ENCODE results near the gene RGS3. TPM values are rescaled to one million over a fixed set of nuclear protein-coding genes. Genes with fewer than 3 reads are reported as not detected.

The RGS3 gene
- total RNA-seq, 1 donor from 2014 or later = 415 TPM

DNA sequence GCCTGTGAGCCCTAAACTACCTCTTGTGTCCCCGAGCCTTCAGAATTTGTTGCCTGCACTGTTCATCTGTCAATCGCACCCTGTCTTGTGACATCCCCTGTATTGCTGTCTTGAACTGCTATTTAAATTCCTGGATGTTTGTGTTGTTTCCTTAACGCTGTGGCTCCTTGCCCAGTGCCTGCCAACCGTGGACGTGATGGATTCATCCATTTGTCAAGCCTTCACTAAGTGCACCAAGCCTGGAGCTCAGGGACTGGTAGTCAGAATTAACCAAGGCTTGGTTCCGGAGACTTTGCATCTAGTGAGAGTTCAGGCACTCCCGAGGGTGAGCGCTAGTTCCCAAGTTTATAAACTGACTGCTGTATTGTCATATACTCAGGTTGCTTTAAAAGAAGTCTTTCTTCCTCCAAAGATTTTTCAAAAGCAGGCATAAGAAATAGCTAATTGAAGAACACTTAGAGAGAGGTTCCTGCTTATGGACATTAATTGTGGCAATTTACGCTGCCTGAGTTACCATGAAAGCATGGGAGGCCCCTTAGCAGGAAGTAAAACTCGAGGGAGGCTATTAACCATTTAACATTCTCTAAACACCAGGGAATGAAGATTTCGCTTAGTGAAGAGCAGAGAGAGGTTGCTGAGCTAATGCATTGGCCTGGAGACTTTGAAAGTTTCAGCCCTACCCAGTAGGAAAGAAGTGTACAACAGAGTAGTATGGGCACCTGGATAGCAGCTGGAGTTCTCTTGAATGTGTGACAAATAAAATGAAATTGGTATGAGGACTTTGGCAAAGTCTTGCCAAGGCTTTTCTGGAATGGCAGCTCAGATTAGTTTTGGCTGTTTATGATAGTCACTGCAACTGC is 29.0 kb downstream of the RGS3 start:
- peak; percentile 77 for DNase-seq

DNA sequence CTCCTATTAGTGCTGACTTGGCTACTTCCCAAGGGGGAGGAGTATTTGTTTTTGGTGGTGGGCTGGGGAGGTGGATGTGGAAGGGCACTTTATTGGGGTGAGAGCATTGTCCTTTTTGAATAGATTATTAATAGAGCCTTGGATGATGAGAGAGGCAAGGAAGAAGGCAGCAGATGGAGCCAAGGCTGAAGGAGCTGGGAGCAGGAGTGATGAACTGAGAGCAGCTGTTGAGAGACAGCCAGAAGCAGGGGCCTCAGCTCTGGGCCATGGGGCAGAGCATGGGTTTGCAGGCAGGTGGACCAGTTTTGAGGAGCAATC is 29.6 kb downstream of the RGS3 start:
- no peak for DNase-seq

DNA sequence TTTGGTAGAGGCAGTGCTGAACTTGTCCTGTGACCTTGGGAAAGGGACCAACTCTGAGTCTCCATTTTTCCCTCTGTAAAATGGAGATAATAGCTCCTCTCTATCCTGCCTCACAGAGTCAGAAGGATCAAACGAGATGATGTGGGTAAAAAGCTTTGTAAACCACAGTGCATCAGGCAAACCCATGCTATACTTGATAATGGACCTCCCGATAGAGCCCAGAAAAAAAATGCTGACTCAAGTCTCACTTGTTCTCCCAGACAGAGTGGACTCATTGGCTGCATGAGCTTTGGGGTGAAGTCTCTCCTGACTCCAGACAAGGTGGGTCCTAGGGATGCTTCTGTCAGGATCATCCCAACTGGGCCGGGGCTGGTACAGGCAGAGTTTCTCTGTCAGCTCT is 32.0 kb downstream of the RGS3 start:
- no peak for DNase-seq

DNA sequence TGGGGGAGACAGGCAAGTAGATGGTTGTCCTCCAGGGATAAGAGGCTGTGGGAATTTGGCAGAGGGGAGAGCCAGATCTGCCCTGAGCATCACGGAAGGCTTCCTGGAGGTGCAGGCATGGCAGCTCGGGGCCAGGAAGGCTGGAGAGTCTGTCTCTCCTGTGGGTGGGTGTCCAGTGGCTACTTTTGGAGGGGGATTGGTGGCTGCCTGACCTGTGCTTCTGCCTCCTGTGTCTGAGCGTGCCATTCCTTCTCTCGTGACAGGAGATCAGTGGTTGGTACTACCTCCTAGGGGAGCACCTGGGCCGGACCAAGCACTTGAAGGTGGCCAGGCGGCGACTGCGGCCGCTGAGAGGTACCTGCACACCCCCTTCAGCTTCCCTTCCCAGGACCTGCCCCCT is 33.5 kb downstream of the RGS3 start:
- no peak for DNase-seq

DNA sequence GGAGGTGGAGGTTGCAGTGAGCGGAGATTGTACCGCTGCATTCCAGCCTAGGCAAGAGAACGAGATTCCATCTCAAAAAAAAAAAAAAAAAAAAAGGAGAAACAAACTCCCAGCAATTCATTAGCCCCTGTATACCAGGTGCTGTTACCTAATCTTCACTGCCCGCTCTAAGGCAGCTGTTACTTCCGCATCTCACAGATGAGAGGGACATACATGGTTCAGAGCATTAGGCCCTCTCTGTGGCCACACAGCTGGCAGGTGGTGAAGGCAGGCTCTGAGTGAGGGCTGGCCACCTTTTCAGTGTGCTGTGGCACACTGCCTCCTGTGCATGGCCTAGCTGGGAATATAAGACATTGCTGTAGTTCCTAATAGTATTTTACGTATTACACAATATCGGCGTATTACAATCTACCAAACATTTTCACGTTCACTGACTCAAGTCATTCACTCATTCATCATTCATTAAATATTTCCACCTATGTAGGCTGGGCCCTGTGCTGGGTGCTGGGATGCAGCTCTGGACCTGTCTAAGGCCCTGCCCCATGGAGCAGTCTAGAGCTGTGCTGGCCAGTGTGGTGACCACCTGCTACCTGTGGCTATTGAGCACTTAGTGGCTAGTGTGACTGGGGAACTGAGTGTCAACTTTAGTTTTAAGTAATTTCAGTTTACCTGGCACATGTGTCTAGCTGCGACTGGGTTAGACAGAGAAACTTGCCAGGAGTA is 35.8 kb downstream of the RGS3 start:
- no peak for DNase-seq

DNA sequence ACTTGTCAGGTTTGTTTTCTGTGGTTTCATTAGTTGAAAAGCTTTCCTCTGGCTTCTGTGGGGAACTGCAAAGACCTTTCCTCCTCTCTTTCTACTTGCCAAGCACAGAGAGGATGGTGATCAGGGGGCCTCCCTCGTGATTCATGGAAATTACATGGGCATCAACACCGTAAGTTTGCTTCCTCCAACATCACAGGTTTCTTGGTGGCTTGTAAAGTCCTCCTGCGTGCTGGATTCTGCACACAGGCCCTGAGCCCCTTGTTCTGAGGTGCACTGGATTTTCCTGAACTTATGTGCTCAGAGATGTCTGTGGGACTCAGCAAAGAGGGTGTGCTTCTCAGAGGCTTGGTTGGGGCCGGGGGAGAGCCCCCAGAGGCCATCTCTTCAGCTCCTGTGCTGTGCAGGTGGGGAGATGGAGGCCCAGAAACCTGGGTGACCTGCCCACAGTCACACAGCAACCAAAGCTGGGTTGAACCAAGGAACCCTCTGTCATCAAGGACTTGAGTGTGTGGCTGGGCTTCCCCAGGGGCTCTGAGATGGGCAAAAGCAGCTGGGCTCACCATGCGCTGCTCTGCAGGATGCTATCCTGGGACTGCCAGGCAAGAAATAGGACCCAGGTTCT is 36.5 kb downstream of the RGS3 start:
- DNase-seq = no peak

DNA sequence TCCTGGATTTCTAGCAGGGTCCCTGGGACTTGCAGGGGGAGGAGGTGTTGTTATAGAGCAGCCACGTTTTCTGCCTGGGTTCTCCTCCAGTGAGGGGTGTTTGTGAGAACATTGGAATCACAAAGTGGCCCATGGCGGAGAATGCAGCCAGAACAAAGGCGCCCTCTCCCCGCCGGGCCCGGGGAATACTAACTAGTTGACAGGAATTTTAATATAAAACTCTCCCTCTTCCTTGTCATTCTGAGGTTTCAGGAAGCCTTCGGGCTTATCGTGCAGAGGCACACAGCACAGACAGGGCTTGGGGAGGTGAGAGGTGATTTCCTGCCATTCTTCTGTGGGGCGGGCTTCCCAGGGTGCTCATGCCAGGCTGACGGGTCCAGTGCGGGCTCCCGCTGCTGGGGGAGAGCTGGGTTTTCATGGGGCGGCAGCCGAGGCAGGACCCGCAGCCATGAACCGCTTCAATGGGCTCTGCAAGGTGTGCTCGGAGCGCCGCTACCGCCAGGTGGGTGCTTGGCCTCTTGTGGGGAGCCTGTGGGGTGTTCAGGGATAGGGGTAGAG is 37.7 kb downstream of the RGS3 start:
- DNase-seq = peak; percentile 98

DNA sequence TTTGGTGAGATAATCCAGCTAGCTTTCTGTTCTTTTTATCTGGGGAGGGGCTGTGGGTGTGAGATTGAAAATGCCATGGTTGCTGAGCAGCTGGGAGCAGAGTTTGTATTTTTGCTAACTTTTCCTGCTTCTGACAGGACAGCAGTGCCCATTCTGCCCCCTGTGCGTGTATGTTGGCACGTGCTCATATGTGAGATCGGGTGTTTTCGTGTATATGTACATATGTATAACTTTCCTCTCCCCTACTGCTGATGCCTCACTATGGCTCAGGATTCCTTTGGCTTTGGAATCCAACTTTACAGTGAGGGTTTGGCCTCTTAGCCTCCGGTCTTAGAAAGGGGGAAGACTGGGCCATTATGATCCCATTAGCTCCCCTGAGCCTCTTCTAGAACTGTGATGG is 38.3 kb downstream of the RGS3 start:
- DNase-seq = peak; percentile 46

DNA sequence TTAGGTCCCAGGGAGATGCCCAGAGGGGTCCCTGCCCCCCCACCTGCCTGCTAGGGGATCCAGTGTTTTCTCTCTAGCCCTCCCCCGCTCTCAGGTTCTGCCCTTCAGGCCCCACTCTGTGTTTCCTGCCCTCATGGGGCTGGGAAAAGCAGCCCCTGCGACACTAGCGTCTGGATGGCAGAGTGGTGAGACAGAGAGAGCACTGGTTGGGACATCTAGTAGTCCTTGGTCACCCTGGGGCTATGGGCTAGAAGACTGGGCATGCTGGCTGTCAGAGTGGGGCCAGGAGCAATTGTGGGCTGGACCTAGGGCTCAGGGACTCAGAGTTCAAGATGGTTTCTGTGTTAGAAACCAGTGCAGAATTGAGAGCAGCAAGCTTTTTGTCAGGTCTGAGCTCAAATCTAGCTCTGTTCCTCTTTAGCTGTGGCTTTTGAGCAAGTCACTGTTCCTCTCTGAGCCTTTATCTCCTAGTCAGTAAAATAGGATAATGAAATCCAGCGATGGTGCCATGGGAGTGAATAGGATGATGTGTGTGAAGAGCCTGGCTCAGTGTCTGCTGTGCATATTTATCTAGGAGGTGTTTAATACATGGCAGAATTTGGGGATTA is 39.0 kb downstream of the RGS3 start:
- peak; percentile 56 for DNase-seq

DNA sequence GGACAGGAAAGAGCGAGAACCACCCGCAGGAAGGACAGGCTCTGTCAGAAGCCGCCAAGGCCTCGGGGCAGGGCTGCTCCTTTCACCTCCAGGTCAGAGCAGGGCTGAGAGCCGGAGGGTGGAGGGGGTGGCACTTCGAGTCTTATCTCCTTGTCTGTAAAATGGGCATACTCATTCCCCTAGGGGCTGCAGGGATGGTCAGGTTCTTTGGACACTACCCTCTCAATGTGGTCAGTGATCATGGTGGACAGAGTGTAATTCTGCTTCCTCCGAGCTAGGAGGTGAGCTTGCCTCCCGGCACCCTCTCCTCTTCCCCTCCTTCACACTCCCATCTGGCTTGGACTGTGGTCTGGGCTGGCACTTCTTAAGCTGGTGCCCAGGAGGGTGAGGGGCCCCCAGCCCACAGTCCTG is 39.6 kb downstream of the RGS3 start:
- DNase-seq = peak; percentile 55

DNA sequence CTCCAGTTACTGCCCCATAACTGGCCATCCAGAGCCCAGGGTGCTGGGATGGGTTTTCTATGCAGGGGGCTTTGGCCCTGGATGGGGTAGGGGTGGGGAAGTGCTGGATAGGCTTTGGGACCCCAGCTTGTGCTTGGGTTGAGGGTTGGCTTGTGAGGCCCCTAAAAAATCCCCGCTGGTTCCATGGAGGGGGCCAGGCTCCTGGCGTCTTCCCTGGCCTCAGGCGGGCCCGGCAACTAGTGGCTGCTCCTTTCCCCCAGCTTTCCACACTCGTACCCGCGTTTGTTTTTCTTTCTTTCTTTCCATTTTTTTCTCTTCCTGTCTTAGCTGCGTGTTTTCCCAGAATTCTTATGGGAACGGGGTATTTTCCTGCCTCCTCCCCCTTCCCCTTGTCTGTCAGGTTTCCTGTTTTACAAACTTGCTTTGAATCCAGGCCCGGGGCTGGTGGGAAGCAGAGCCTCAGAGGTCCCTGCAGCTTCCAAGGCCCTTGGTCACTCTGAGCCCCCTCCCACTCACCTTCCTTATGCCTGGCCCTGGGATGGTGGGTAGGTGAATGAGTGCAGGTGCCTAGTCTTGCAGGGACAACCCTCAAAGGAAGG is 40.2 kb downstream of the RGS3 start:
- DNase-seq = peak; percentile 87

DNA sequence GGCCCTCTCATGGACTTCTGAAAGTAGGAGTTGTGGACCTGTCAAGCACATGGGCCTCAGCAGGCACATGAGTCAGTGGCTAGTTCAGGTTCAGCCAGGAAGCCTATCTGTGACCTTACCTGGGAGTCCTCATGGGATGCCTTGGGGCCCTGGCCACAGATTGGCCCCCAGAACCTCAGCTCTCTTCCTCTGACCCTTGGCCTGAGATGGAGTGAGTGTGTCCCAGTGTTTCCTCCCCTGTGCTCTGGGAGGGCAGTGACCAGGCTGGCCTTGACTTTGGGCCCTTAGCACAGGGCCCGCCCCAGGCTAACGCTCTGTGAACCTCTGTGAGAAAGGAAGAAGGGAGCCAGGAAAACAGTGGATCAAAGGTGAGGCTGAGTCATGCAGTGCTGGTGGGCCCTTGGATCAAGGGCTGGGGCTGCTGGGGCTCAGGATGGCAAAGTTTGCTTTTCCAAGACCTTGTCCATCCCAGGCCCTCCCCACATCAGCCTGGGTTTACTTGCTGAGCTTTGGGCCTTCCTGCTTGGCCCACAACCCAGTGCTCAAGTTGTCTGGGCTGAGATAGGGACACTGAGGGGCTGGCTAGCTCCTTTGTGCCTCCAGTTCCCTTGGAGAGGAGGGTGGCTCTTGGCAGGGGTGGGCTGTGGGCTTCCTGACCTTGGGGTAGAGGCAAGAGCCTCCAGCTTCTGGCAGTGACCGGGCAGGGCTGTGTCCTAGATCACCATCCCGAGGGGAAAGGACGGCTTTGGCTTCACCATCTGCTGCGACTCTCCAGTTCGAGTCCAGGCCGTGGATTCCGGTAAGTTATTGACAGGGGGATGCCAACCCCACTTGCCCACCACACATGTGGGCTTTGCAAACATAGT is 41.4 kb downstream of the RGS3 start:
- peak; percentile 67 for DNase-seq

DNA sequence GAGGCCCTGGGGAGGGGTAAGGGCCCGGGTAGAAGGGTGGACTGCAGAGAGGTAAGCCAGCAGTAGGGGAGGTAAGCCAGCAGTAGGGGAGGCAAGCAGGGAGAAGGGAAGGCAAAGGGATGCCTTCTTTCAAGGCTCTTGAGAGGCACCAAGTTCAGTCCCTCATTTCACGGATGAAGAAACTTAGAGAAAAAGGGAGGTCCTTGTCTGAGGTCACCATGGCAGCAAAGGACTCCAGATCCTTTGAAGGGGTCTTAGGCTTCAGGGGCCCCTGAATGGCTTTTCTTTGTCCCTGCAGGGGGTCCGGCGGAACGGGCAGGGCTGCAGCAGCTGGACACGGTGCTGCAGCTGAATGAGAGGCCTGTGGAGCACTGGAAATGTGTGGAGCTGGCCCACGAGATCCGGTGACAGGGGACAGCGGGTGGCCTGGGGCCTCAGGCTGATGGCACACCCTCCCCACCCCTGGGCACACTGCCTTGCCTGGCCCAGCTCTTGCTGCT is 42.6 kb downstream of the RGS3 start:
- DNase-seq = no peak

DNA sequence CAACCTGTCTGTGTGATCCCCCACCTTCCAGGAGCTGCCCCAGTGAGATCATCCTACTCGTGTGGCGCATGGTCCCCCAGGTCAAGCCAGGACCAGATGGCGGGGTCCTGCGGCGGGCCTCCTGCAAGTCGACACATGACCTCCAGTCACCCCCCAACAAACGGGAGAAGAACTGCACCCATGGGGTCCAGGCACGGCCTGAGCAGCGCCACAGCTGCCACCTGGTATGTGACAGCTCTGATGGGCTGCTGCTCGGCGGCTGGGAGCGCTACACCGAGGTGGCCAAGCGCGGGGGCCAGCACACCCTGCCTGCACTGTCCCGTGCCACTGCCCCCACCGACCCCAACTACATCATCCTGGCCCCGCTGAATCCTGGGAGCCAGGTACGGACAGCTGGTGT is 43.7 kb downstream of the RGS3 start:
- DNase-seq = no peak

DNA sequence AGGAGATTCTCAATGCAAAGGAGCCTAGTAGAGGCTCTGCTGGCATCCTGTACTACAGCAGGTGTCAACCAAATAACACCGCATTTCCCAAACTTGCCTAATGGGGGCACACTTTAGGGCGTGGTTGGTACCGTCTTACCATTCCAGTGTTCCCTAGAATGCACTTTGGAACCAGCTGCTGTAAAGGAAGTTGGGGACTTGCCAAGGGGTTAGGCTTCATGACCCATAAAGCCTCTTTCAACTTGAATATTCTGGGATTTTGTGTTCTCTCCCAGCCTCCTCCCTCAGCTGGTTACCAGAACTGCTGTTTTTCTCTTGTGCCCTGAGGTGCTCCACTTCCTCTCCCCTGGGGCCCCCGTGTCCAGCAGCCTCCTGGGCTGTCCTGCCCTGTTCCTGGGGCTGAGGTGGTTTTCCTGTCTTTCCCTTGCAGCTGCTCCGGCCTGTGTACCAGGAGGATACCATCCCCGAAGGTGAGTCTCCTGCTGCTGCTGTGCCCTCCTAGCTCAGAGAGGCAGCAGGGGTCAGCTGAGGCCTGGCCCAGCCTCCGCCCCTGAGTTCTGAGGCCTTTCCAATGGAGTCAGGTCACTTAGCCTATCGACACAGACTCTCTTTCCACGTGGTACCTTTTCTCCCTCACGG is 44.7 kb downstream of the RGS3 start:
- peak; percentile 53 for DNase-seq

DNA sequence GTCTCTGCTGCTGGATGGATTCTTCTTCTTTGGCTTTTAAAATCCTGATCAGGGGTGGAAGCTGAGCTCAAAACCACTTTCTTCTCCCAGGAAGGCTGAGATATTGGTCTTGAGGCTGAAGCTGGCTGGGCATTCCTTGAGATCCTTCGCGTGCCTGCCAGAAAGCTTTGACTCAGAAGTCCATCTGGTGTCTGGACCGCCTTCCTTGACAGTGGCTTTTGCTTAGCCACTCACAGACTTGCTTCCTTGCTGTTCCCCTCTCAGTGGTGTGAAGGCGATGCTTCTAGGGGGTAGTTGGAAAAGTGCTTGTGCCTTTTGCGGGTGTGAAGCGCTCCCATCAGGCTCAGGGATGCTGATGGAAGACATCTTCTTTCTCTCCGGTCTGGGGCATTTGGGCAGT is 45.9 kb downstream of the RGS3 start:
- DNase-seq = no peak

DNA sequence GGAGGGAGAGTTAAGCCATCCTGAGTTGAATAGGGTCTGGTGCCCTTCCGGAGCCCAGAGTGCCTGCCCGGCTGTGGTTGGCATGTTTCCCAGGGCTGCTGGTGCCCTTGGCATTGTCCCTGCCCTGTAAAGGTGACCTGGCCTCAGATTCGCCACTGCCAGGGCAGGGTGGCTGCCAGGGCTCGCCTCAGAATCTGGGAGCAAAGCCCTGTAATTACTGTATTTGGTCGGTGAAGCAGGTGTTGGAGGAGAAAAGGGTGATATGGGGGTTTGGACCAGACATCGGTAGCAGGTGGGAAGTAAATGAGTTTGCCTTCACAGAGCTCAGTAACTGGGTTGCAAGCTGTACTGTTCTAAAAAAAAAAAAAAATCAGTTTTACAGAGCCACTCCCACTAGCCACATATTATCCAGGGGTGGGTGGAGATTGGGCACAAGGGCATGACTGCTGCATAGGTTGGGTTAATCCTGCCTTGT is 47.6 kb downstream of the RGS3 start:
- DNase-seq = peak; percentile 40

DNA sequence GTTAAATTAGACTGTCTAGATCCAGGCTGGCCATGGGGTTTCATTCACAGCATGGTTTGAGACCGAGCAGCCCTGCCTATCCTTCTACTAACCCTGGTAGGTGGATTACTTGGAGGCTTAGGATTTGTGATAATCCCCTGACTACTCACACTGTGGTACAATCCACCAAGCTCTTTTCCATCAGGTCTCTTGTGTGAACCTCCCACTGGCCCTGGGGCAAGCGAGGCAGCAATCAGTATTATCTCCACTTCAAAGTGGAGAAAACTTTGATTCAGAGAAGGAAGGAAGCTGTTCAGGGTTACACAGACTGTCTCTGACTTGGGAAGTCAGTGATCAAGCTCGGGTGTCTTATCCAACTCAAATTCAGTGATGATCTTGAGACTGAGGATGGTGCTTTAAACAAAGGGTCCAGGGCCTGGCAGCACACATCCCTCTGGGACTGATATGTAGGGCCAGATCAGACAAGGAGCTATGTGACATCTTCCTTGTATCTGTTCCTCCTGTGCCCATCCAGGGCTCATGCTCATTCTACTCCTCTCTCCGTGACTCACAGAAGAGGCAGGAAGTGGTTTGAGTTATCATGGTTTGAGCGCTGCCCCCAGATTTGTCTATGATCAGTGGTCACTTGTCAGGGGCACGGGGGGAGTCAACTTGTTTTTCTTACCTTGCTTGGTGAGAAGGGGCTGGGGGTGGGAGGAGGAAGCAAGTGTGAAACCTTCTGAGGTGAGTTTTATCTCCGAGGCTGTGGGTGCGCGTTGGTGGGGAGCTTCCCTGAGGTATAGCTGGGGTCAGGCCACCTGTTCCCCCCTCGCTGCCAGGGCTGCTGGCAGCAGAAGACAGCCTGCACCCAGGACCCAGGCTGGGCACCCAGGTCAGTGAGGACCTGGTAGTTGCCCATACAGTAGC is 48.6 kb downstream of the RGS3 start:
- DNase-seq = no peak

DNA sequence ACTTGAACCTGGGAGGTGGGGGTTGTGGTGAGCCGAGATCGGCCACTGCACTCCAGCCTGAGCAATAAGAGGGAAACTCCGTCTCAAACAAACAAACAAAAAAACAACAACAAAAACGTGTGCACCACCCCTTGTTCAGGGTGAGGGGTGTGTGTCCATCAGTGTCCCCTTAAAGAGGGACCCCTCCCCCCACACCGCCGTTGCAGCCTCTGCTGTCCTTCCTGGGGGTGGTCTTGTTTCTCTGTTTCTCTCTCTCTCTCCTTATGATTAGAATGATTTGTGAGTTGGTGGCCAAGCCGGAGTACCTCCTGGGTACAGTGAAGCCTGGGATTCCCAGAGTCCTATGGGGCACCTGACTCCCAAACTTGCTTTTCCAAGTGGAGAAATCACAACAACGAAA is 49.6 kb downstream of the RGS3 start:
- no peak for DNase-seq

DNA sequence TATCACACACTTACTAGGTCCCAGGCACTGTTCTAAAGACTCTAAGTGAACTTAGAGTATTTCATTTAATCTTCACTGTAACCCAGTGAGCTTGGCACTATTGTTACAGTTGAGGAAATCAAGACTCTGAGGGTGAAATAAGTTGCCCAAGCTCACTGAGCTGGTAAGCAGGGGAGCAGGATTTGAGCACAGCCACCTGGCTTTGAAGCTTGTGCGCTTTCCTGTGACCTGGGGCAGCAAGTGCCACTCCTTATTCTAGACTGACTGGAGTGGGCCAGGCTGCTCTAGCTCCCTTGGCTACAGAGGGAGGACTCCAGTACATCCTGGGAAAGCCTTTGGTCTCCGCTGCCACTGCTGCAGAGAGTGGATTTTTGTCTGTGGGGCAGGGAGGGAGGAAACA is 50.0 kb downstream of the RGS3 start:
- no peak for DNase-seq

Data from dermis blood vessel endothelial cell (primary cell).